Fibroblast of villous mesenchyme (primary cell): Measurements from ENCODE around the gene FAR1. TPM values are rescaled to one million over a fixed set of nuclear protein-coding genes. Genes with fewer than 3 reads are reported as not detected.
A peak's percentile ranks its signal among the peaks of the same experiment; 100 is the strongest.

ENCODE experiments used
- DNase-seq: peaks from one replicate; pipeline ENCODE4 v3.0.0-alpha.2; 2010; ENCODE audit warnings: low read depth
- H3K4me3 ChIP-seq: 2 replicates; pipeline ENCODE4 v1.5.1; 2011; ENCODE audit warnings: low read depth, mild to moderate bottlenecking, low read length
- total RNA-seq: library from RNA; depleted of rRNA; stranded (reverse); fragments of >200 nt; gene quantifications from 2 replicates; pipeline ENCODE4 v1.2.3, GENCODE V29; 2012
- TF ChIP-seq, protein P1 (sequence below): IDR thresholded peaks from 2 replicates; pipeline ENCODE4 v1.5.1; 2012; ENCODE audit warnings: low read depth, mild to moderate bottlenecking, low read length; ENCODE audit not compliant: insufficient read depth

FAR1 gene
- total RNA-seq, 1 donor: 58.3 TPM

DNA sequence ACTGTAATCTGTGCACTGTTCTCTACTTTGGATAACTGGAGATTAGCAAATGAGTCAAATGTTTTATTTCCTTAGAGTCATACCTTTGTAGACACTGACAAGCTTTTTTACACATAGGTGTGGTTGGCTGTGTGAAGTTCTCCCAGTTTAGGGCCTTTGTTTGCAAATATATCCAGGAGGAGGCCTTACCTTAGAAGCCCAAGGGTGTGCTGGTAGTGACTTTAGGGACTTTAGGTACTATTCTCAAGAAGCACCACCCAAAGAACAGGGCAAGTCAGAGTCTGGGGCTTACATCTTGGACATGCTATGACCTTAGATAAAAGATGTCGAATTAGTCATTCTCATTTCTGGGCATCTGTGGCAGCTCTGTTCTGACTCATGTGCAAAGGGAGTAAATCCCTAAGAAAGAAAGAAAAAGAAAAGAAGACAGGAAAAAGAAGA is 4.8 kb upstream of the FAR1 start:
- TF ChIP-seq, protein P1, sequence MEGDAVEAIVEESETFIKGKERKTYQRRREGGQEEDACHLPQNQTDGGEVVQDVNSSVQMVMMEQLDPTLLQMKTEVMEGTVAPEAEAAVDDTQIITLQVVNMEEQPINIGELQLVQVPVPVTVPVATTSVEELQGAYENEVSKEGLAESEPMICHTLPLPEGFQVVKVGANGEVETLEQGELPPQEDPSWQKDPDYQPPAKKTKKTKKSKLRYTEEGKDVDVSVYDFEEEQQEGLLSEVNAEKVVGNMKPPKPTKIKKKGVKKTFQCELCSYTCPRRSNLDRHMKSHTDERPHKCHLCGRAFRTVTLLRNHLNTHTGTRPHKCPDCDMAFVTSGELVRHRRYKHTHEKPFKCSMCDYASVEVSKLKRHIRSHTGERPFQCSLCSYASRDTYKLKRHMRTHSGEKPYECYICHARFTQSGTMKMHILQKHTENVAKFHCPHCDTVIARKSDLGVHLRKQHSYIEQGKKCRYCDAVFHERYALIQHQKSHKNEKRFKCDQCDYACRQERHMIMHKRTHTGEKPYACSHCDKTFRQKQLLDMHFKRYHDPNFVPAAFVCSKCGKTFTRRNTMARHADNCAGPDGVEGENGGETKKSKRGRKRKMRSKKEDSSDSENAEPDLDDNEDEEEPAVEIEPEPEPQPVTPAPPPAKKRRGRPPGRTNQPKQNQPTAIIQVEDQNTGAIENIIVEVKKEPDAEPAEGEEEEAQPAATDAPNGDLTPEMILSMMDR: no peak
- H3K4me3 ChIP-seq: no peak overlapping the region
- peak; percentile 45 for DNase-seq

DNA sequence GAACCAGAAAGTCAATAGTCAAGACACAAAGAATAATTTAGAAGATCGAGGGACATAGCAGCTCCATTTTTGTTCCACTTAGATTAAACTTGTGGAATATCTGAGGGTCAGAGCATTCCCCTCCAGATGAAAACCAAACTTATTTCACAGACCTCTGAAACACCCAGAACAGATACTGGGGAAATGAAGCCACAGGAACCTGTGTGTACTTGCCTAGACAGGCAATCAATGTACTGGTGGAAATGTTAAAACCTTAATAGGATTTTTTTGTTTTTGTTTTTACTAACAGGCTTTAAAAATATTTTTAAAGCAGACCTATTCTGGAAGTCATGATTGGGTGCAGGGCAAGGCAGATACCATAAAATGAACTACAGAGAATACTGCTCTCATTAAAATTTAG is 4.1 kb upstream of the FAR1 start:
- H3K4me3 ChIP-seq: no peak overlapping the region
- no peak for DNase-seq
- TF ChIP-seq, protein P1: no peak

DNA sequence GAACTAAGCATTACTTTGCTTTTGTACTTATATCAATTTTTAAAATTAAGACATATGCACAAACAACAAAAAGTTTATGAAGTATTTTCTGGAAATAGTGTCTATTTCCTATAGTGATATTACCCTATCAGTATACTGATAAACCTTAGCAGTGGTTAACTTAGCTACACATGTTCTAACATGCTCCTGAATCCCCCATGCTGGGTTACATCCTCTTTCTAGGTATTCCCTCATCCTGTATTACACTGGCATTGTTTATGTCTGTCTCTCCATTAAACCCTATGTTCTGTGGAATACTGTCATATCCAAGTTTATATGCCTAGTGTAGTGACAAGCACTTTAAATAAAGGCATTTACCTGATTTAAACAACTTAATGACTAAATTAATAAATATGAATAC is 1.8 kb upstream of the FAR1 start:
- TF ChIP-seq, protein P1: no peak
- no peak for DNase-seq
- no peak overlapping the region for H3K4me3 ChIP-seq

DNA sequence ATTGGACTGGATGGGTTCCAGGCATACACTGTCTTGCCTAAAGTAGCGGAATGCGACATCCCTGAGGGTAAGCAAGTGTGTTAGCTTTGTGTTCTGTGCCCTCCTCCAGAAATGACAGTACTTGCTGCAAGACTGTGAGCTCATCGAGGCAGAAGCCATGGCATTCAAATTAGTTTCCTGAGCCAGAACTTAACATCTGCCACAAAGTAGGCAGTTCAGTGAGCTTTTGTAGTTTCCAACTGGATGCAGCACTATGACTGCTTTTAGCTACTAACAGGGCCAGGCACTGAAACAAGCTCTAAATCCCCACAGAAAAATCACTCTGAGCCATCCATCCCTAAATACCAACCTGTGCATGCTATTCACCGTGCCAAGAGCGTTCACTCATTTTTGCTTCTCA is 1.2 kb upstream of the FAR1 start:
- peak overlapping the region; percentile 78 for H3K4me3 ChIP-seq
- TF ChIP-seq, protein P1: no peak
- DNase-seq: no peak

DNA sequence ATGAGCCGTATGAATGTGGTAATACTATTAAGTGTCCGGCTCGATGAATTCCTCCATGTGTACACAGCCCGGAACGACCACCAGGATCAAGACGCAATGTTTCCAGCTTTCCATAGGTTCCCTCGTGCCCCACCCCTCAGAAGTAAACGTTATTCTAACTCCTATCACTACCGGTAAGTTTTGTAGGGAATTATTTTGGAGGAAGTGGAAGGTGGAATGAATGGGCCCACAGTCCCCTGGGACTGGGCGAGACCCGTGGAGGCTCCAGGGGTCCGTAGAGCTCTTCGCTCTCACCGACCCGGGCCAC is 720 bp upstream of the FAR1 start:
- DNase-seq: no peak
- H3K4me3 ChIP-seq: peak overlapping the region; percentile 78
- TF ChIP-seq, protein P1: no peak

DNA sequence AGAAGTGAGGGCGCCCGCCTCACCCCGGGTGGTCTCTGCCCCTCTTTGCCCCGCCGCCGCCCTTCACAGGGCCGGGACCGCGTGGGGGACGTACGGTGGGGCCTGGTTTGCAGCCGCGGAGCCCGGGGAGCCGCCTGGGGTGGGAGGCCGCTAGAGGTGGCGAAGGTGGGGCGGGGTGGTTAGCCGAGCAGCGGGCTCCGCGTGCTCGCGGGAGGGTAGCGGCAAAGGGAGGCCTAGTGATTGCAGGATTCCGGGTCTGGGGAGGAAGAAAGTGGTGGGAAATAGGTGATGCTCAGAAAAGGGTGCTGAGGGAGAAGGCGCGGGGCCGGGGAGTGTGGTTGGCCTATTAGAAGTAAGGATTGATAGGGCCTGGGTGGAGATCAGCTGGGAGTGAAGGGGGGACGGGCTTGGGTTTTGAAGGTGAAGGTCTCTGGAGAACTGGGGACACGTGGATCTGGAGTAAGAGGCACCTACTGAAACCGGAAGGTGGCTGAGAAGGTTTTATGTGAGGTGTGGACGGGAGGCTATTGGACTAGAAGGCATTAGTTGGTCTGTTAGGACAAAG is 571 bp downstream of the FAR1 start:
- DNase-seq: peak; percentile 52
- peak overlapping the region; percentile 82 for H3K4me3 ChIP-seq
- TF ChIP-seq, protein P1: no peak
